Mesendoderm (in vitro differentiated cells): ENCODE measurements around the gene GOLGA6L10.

ENCODE experiments used
- DNase-seq: peaks from one replicate; pipeline ENCODE4 v3.0.0; 2013
- H2AK5ac ChIP-seq: 2 replicates; pipeline ENCODE4 v1.6.1; 2013; ENCODE audit warnings: low read length, inconsistent platforms
- H2BK120ac ChIP-seq: 2 replicates; pipeline ENCODE4 v1.6.1; 2013; ENCODE audit warnings: low read depth, mild to moderate bottlenecking, low read length, moderate library complexity, mixed read lengths
- H2BK15ac ChIP-seq: replicated peaks from 2 replicates; pipeline ENCODE4 v1.6.1; 2013; ENCODE audit warnings: low read depth, mild to moderate bottlenecking, moderate library complexity
- H2BK5ac ChIP-seq: 2 replicates; pipeline ENCODE4 v1.6.1; 2013; ENCODE audit warnings: low read length, inconsistent platforms
- H3K18ac ChIP-seq: 2 replicates; pipeline ENCODE4 v1.6.1; 2013; ENCODE audit warnings: mild to moderate bottlenecking, low read length, mixed read lengths
- H3K23ac ChIP-seq: one replicate; pipeline ENCODE4 v1.6.1; 2013; ENCODE audit warnings: low read length
- H3K27ac ChIP-seq: 2 replicates; pipeline ENCODE4 v1.5.1; 2013; ENCODE audit warnings: low read depth, mild to moderate bottlenecking, inconsistent platforms, low read length, moderate library complexity
- H3K27me3 ChIP-seq: 2 replicates; pipeline ENCODE4 v1.6.1; 2013; ENCODE audit warnings: low read length, control low read depth, mild to moderate bottlenecking, inconsistent platforms; ENCODE audit not compliant: insufficient read depth, poor library complexity
- H3K36me3 ChIP-seq: 2 replicates; pipeline ENCODE4 v1.6.1; 2013; ENCODE audit warnings: low read length, inconsistent platforms; ENCODE audit not compliant: control insufficient read depth, insufficient read depth
- H3K4ac ChIP-seq: one replicate; pipeline ENCODE4 v1.6.1; 2013; ENCODE audit warnings: low read depth, mild to moderate bottlenecking, low read length, moderate library complexity
- H3K4me1 ChIP-seq: 2 replicates; pipeline ENCODE4 v1.6.1; 2013; ENCODE audit warnings: low read depth, low read length, inconsistent platforms; ENCODE audit not compliant: control insufficient read depth
- H3K4me2 ChIP-seq: 2 replicates; pipeline ENCODE4 v1.6.1; 2013; ENCODE audit warnings: low read length
- H3K4me3 ChIP-seq: 2 replicates; pipeline ENCODE4 v1.5.1; 2013; ENCODE audit warnings: mild to moderate bottlenecking, low read length
- H3K56ac ChIP-seq: one replicate; pipeline ENCODE4 v1.6.1; 2013; ENCODE audit warnings: low read length
- H3K79me1 ChIP-seq: 2 replicates; pipeline ENCODE4 v1.6.1; 2013; ENCODE audit warnings: low read length, inconsistent platforms
- H3K79me2 ChIP-seq: 2 replicates; pipeline ENCODE4 v1.6.1; 2013; ENCODE audit warnings: mild to moderate bottlenecking, low read length; ENCODE audit not compliant: control insufficient read depth, insufficient read depth
- H3K9ac ChIP-seq: 2 replicates; pipeline ENCODE4 v1.6.1; 2013; ENCODE audit warnings: low read length, inconsistent platforms
- H4K5ac ChIP-seq: one replicate; pipeline ENCODE4 v1.6.1; 2013; ENCODE audit warnings: low read length
- H4K8ac ChIP-seq: one replicate; pipeline ENCODE4 v1.6.1; 2013; ENCODE audit warnings: low read depth, mild to moderate bottlenecking, control low read depth, low read length, moderate library complexity
- WGBS: extraction: QIAGEN DNeasy Blood & Tissue Kit; methylation state at CpG from one replicate; pipeline ENCODE4 v1.1.7; 2013; ENCODE audit warnings: low lambda C conversion rate, missing lambda C conversion rate; ENCODE audit not compliant: insufficient coverage; ENCODE audit errors: extremely low coverage; 5-methylcytosine and 5-hydroxymethylcytosine counted together

The GOLGA6L10 gene

GRCh38 chr15:82292271-82292670, 57.0 kb downstream of the GOLGA6L10 start:
- no peaks in the 10 kb centered on the region for H3K79me1 ChIP-seq
- DNase-seq: no peak
- H3K79me2 ChIP-seq: no peaks in the 10 kb centered on the region
- H2AK5ac ChIP-seq: no peak overlapping the region
- H3K27ac ChIP-seq: no peak overlapping the region
- no peaks in the 10 kb centered on the region for H3K36me3 ChIP-seq
- H3K4ac ChIP-seq: no peak overlapping the region
- no peak overlapping the region for H2BK15ac ChIP-seq
- H3K4me3 ChIP-seq: no peak overlapping the region
- H3K4me2 ChIP-seq: no peak overlapping the region
- no peak overlapping the region for H2BK120ac ChIP-seq
- no peak overlapping the region for H3K9ac ChIP-seq
- H3K56ac ChIP-seq: no peak overlapping the region
- H4K8ac ChIP-seq: no peak overlapping the region
- H2BK5ac ChIP-seq: no peak overlapping the region
- H3K18ac ChIP-seq: no peak overlapping the region
- no peaks in the 10 kb centered on the region for H3K4me1 ChIP-seq
- H4K5ac ChIP-seq: no peak overlapping the region
- no CpG with 5 or more reads among the region's 5 CpGs for WGBS
- H3K27me3 ChIP-seq: no peaks in the 10 kb centered on the region
- H3K23ac ChIP-seq: no peak overlapping the region
